Midbrain (tissue), 1 donor: ENCODE data around the gene ABCA7.

Source experiments
- DNase-seq: peaks from one replicate; lab custom pipeline; 2025; lab: John Stamatoyannopoulos, UW

Gene ABCA7

GRCh38 chr19:1039646-1040475, at the start of gene ABCA7:
Gene ABCA7, plus strand, starts transcription at chr19:1040107. Its CDS starts 1,255 bp downstream, at chr19:1041362.
- peak; percentile 93 for DNase-seq

DNA sequence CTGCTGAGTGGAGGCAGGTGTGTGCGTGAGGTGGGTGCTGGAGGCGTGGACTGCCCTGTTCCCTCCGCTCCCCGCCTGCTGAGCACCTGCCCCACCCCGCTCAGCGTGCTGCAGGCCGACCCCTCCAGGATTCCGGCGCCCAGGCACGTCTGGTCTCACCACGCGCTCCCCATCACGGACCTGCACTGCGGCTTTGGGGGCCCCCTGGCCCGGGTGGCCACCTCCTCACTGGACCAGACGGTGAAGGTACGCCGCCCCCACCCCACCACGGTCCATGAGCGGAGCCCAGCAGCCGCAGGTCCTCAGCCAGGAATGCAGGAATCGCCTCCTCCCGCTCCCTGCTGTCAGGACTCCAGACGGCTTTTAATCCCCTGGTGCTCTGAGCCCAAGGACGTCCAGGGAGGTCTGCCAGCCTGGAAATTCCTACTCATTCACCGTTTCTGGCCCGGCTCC, 49.8 kb upstream of the ABCA7 start:
- no peak for DNase-seq

- no peak for DNase-seq
Measured at GRCh38 chr19:990746-991145, 49.2 kb upstream of the ABCA7 start.

GRCh38 chr19:991174-991931, 48.6 kb upstream of the ABCA7 start:
- DNase-seq: no peak

GRCh38 chr19:991932-992669, 47.8 kb upstream of the ABCA7 start:
- DNase-seq: no peak

DNA sequence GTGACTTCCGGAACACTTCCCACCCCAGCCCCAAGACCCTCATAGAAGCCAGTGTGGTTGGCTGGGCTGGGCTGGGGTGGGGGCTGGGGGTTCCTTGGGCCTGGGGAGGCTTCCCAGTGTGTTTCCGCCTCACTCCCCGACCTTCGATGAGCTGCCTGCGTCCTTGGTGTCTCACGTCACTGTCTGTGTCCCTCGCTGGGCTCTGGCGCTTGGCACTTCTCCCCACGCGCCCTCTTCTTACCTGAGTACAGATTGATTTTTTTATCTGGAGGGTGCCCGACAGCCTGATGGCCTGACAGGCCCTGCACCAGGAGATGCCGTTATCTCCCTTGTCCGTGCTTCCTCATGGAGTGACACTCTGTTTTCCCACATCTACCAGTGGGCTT, 47.2 kb upstream of the ABCA7 start:
- DNase-seq: no peak

DNA sequence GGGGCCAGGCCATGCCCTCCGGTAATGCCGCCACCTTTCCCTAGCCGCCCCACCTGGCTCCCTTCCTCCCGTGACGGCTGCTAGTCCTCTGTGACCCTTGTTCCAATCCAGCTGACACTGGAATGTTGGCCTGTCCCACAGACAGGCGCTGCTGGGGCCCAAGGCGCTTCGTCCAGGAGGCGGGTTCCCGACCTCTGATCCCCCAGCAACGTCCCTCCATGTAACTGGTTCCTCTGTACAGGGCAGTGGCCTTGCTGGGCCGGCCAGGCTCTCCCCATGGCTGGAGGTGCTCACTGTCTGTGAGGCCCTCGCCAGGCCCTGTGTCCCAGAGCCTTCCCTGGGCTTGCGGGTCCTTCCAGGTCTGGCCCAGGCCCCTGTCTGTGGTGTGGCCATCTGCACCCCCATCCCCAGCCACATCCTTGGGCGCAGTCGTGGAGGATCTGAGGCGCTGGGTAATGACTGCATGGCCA, 46.5 kb upstream of the ABCA7 start:
- DNase-seq: no peak

GRCh38 chr19:993831-994393, 46.0 kb upstream of the ABCA7 start:
- no peak for DNase-seq

- DNase-seq: no peak
Measured at GRCh38 chr19:994516-994915, 45.4 kb upstream of the ABCA7 start.

DNA sequence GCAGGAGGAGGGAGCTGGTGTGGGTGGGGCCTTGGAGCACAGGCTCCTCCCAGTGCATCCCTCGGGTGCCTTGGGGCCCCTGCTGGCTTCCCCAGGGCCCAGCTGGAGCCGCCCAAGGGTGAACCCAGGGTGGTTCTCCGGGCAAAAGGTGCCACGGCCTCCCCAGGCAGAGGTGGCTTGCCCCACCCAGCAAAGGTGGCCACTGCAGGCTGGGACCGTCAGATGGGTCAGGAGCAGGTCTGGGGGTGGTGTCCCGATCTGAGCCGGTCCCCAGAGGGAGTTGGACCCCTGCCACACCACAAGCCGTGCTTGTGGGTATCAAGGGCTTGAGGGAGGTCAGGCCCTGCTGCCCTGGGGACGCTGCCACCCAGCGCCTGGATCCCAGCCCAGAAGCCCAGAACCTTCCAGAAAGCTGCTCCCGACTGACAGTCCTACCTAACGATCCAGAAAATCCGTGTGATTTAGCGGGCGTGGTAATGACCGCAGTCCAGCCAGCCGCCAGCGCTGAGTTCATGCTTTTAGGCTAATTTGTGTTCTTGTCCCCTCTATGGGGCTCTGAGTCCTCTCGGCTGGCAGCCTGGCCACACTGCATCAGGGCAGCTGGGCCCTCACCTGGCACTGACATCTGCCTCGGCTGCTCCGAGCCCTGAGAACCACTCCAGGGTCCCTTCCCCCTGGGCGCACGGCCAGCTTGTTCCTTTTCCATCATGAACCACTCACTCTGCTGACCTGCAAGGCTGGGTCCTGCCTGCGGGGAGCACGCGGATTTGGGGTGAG, 44.7 kb upstream of the ABCA7 start:
- DNase-seq: no peak

DNA sequence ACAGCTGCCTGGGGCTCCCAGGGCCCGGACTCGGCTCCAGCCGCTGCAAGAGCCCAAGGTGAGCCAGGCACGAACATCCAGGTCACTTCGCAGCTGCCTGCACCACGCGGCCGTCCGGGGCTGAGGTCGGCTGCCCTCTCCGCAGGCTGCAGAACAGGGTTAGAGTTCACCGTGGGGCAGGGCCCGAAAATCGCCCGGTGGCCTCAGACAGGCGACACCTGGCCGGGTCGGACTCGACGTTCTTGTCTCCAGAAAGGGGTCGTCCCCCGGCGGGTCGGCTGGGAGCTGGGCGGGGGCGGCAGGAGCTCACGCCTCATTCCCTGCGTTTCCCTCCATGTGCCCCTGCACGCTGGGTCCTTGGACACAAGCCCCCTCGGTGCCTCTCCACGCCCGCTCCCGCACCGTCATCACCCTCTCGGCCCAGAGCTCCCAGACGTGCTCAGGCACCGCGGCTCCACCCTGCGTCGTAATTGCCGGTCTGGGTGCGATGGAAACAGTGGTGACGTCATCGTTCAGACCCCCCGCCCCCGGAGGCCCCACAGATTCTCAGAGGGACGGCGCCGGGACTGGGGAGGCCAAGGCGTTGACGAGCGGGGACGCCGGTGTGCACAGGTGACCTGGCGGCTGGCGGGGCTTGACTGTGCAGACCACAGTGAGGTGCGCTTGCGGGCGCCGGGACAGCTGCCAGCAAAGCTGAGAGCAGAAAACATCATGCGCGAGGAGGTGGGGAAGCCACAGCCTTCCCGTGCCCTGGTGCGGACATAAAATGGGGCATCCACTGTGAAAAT, 43.7 kb upstream of the ABCA7 start:
- no peak for DNase-seq

- DNase-seq: no peak
Measured at GRCh38 chr19:998064-998463, 41.8 kb upstream of the ABCA7 start.

DNA sequence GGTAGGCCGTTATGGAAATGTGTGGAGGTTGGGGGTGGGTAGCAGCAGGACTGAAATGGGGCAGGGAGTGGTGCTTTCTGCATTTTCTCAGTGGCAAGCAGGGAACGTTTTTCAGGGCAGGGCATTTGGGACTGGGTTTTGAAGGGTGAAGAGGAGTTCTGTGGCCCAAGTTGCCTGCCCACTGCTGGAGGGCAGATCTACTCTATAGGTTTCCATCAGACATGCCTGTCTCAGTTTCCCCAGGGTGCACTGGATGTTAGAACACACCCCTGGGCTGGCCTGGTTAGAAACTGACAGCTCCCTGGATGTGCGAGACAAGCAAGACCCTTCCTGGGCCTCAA, 40.6 kb upstream of the ABCA7 start:
- DNase-seq: no peak

DNA sequence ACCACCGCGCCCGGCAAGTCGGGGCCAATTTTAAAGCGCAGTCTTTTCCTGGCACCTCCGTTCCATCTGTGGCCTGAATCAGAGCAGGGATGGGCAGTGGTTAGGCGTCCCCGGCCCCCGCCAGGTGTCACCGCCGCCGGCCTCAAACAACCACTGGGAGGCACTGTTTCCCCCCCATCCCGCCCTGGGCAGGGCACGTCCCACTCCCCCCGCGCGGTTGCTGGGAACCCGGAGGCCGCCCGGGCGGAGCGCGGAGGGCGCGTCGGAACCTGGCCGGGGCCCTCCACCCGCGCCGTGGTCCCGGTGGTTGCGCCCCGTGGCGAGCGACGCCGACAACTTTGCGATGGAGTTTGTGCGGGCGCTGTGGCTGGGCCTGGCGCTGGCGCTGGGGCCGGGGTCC, 39.8 kb upstream of the ABCA7 start, which contains the start of gene GRIN3B:
Gene GRIN3B (plus strand): TSS at position 325 of the 400 bp plus-strand sequence. CDS start 19 bp downstream, at position 344.
- no peak for DNase-seq

- no peak for DNase-seq
Measured at GRCh38 chr19:1000591-1001537, 39.0 kb upstream of the ABCA7 start.

DNA sequence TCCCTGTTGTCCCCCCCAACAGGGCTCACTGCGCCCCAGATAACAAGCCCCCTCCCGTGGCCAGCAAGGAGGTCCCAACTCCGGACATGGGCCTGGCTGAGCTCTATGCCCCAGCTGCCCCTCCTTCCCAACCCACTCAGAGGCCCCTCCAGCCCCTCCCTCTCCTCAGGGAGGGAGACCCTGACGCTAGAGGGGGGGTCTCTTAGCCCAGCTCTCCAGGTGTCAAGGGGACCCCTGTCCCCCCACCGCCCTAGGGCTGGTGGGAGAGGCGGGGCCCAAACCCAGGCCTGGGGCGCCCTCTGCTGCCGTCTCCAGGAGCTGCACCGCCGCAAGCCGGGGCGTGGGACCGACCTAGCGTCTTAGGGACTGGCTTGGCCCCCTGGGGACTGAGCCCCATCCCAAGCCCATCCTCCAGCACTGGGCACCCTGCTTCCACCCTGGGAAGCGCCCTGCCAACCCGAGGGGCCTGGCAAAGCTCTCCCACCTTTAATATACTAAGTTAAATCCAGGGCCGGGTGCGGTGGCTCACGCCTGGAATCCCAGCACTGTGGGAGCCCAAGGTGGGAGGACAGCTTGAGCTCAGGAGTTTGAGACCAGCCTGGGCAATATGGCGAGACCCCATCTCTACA, 38.3 kb upstream of the ABCA7 start:
- no peak for DNase-seq

GRCh38 chr19:1002600-1002999, 37.3 kb upstream of the ABCA7 start:
- no peak for DNase-seq

DNA sequence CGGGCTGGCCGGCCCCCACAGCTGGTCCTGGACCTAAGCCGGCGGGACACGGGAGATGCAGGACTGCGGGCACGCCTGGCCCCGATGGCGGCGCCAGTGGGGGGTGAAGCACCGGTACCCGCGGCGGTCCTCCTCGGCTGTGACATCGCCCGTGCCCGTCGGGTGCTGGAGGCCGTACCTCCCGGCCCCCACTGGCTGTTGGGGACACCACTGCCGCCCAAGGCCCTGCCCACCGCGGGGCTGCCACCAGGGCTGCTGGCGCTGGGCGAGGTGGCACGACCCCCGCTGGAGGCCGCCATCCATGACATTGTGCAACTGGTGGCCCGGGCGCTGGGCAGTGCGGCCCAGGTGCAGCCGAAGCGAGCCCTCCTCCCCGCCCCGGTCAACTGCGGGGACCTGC, 36.6 kb upstream of the ABCA7 start:
- no peak for DNase-seq
